GM18519 (cell line): ENCODE measurements around the gene COX7C.
"Not testable (repeated sequence)": the region's sequence is repeated elsewhere in the genome, so short reads cannot be mapped to it uniquely, and the experiment has no call there.

Experiments used
- ATAC-seq: cut with Tn5 transposase; IDR thresholded peaks from one replicate; pipeline ENCODE4 v1.9.1; 2021; ENCODE audit warnings: mild to moderate bottlenecking, moderate library complexity; ENCODE audit not compliant: unreplicated experiment, low FRiP score

Gene COX7C

GRCh38 chr5:86617756-86618576 lies at the start of gene COX7C:
TSS of gene COX7C (plus strand) at chr5:86617941. CDS start at chr5:86618056, 115 bp downstream.
- peak; percentile 99 for ATAC-seq

- not testable (repeated sequence) for ATAC-seq
Observed at GRCh38 chr5:86569522-86570426, 48.0 kb upstream of the COX7C start.

- no peak for ATAC-seq
Observed at GRCh38 chr5:86570427-86571083, 47.2 kb upstream of the COX7C start.

GRCh38 chr5:86571109-86571508 lies 46.6 kb upstream of the COX7C start:
- not testable (repeated sequence) for ATAC-seq

GRCh38 chr5:86572825-86573517 lies 44.8 kb upstream of the COX7C start:
- ATAC-seq, result no peak

GRCh38 chr5:86579502-86579901 lies 38.2 kb upstream of the COX7C start:
- ATAC-seq, result no peak

GRCh38 chr5:86596476-86596875 lies 21.3 kb upstream of the COX7C start:
- no peak for ATAC-seq

- no peak for ATAC-seq
Observed at GRCh38 chr5:86605881-86606280, 11.9 kb upstream of the COX7C start.

GRCh38 chr5:86613455-86613854 lies 4.3 kb upstream of the COX7C start:
- ATAC-seq, result no peak

GRCh38 chr5:86617309-86617755 lies 409 bp upstream of the COX7C start:
- ATAC-seq, result no peak

- no peak for ATAC-seq
Observed at GRCh38 chr5:86623785-86624483, 6.2 kb downstream of the COX7C start.

- no peak for ATAC-seq
Observed at GRCh38 chr5:86625148-86625547, 7.4 kb downstream of the COX7C start.

GRCh38 chr5:86626149-86626548 lies 8.4 kb downstream of the COX7C start:
- ATAC-seq, result no peak

- no peak for ATAC-seq
Observed at GRCh38 chr5:86631165-86631564, 13.4 kb downstream of the COX7C start.

- no peak for ATAC-seq
Observed at GRCh38 chr5:86640998-86641397, 23.3 kb downstream of the COX7C start.

- no peak for ATAC-seq
Observed at GRCh38 chr5:86644843-86645242, 27.1 kb downstream of the COX7C start.

- ATAC-seq, result no peak
Observed at GRCh38 chr5:86645885-86646284, 28.1 kb downstream of the COX7C start.

GRCh38 chr5:86646671-86647070 lies 28.9 kb downstream of the COX7C start:
- ATAC-seq, result no peak

GRCh38 chr5:86649832-86650505 lies 32.2 kb downstream of the COX7C start:
- ATAC-seq, result no peak
